Activated naive CD4-positive, alpha-beta T cell treated with anti-CD3 and anti-CD28 coated beads, Interleukin-2, amount 10 ng/mL, durations not matched to agents 5 hours and 36 hours (primary cell): ENCODE measurements around the gene TSPAN2. TPM values are rescaled to one million over a fixed set of nuclear protein-coding genes. Genes with fewer than 3 reads are reported as not detected.

Experiments
- total RNA-seq, 2 experiments: library from RNA; stranded (reverse); gene quantifications; one replicate each; pipeline ENCODE4 v1.2.3, GENCODE V29; 2021

TSPAN2 gene
- under 1 TPM; 0.13 to 0.24 TPM for total RNA-seq

GRCh38 chr1:115089420-115090185 lies at the start of gene TSPAN2:
TSPAN2 (minus strand) TSS chr1:115089503; CDS start chr1:115089432, 71 bp downstream.

GRCh38 chr1:115029526-115029925 lies 59.8 kb downstream of the TSPAN2 start, which contains the start of gene TSHB:
TSHB (plus strand) TSS chr1:115029826; CDS start chr1:115033363, 3,537 bp downstream.

Other genes starting within 250 kb of the TSPAN2 start
- gene SYCP1, start 234.6 kb downstream of the TSPAN2 start, total RNA-seq = not detected
- not detected for gene TSHB, start 59.7 kb downstream of the TSPAN2 start, total RNA-seq
- gene NGF, start 248.7 kb upstream of the TSPAN2 start, total RNA-seq = not detected